A549 treated with AZD9567 at 1 μM for 4 hours (cell line): ENCODE measurements around the gene ASB6. TPM values are rescaled to one million over a fixed set of nuclear protein-coding genes. Genes with fewer than 3 reads are reported as not detected.

Experiments
- total RNA-seq: library from RNA; stranded (reverse); fragments of 200-300 nt; extraction: Qiagen RNA extraction; gene quantifications from 5 replicates; pipeline ENCODE4 v1.2.3, GENCODE V29; 2022; ENCODE audit not compliant: insufficient read depth

The ASB6 gene
- 20.6 to 26.7 TPM (median 26.5 TPM) in 5 replicates for total RNA-seq

GRCh38 chr9:129641750-129642585 is at the start of gene ASB6:
Gene ASB6, minus strand, starts transcription at chr9:129642151. Its CDS starts 152 bp downstream, at chr9:129641999.

GRCh38 chr9:129665389-129665775 is 23.4 kb upstream of the ASB6 start, which contains the start of gene PRRX2:
Gene PRRX2, plus strand, starts transcription at chr9:129665647. Its CDS starts 221 bp downstream, at chr9:129665868.

GRCh38 chr9:129626079-129626624 is 15.8 kb downstream of the ASB6 start, which contains the start of gene NTMT1:
Gene NTMT1, plus strand, starts transcription at chr9:129626163. Its CDS starts 6,541 bp downstream, at chr9:129632704.

GRCh38 chr9:129620669-129621295 is 21.2 kb downstream of the ASB6 start, which contains the start of gene C9orf50:
Gene C9orf50, minus strand, starts transcription at chr9:129621101. Its CDS starts 527 bp downstream, at chr9:129620574.

Other genes starting within 250 kb of the ASB6 start
- gene C9orf50, start 21.1 kb downstream of the ASB6 start, total RNA-seq = 0.10 to 0.15 TPM in 2 of 5 replicates, not detected in the others
- 93.1 to 112 TPM (median 95.2 TPM) in 5 replicates for gene NTMT1, start 16.0 kb downstream of the ASB6 start, total RNA-seq
- gene PRRX2, start 23.5 kb upstream of the ASB6 start, total RNA-seq = 3.3 to 8.7 TPM (median 7.6 TPM) in 5 replicates
- 132 to 150 TPM (median 135 TPM) in 5 replicates for gene PTGES, start 110.9 kb upstream of the ASB6 start, total RNA-seq
- gene TOR1B, start 161.0 kb upstream of the ASB6 start, total RNA-seq = 21.4 to 28.2 TPM (median 25.6 TPM) in 5 replicates
- gene TOR1A, start 182.0 kb upstream of the ASB6 start, total RNA-seq = 58.8 to 68.0 TPM (median 64.2 TPM) in 5 replicates
- gene C9orf78, start 193.1 kb upstream of the ASB6 start, total RNA-seq = 48.4 to 53.9 TPM (median 51.9 TPM) in 5 replicates
- gene USP20, start 193.3 kb upstream of the ASB6 start, total RNA-seq = 2.2 to 7.3 TPM (median 6.9 TPM) in 5 replicates